ENCODE results near the gene ZSCAN4. TPM values are rescaled to one million over a fixed set of nuclear protein-coding genes. Genes with fewer than 3 reads are reported as not detected.

The ZSCAN4 gene
- polyA plus RNA-seq, 1 donor (not counting 4 experiments of a cell fraction or from before 2014, with no cell fraction given), result 0.18 TPM

DNA sequence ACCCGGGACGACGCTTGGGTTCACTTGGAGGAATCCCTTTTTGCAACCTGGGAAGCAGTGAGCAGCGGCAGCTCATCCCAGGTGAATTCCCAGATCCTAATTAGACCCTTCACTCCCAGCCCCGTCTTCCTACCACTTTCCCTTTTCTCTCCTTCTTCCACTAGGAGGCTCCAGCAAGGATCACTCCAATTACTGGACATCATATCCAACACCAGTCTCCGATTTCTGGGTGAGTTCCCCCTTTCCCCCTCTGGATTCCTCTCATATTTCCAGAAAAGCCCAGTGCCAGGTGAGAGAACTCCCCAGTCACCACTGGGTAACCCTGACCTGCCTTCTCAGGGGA, 17.1 kb upstream of the ZSCAN4 start:
- dilution Hi-C loops (cut with MboI; ENCODE audit: extremely low pct_ligation_motif_present, low sequenced_read_pairs), result no loop called here
- TF ChIP-seq EZH2 (IDR thresholded peaks at IDR 0.05; ENCODE audit: low read length), result no peak
- TF ChIP-seq, protein P1, sequence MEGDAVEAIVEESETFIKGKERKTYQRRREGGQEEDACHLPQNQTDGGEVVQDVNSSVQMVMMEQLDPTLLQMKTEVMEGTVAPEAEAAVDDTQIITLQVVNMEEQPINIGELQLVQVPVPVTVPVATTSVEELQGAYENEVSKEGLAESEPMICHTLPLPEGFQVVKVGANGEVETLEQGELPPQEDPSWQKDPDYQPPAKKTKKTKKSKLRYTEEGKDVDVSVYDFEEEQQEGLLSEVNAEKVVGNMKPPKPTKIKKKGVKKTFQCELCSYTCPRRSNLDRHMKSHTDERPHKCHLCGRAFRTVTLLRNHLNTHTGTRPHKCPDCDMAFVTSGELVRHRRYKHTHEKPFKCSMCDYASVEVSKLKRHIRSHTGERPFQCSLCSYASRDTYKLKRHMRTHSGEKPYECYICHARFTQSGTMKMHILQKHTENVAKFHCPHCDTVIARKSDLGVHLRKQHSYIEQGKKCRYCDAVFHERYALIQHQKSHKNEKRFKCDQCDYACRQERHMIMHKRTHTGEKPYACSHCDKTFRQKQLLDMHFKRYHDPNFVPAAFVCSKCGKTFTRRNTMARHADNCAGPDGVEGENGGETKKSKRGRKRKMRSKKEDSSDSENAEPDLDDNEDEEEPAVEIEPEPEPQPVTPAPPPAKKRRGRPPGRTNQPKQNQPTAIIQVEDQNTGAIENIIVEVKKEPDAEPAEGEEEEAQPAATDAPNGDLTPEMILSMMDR (optimal IDR thresholded peaks at IDR 0.05 in 1 of 3, IDR thresholded peaks at IDR 0.05 in 1 of 3, conservative IDR thresholded peaks at IDR 0.05 in 1 of 3; ENCODE audit: extremely low read depth in 1 of 3, insufficient read depth in 2 of 3, low read length in 3 of 3), result peak; percentile 23 to 27 (median 25)
- Histone ChIP-seq H2AFZ (ENCODE audit: control insufficient read depth, low read length) (peak overlapping the region; percentile 83), H3K9me3 (ENCODE audit: control insufficient read depth, low read depth, low read length) (no peaks in the 10 kb centered on the region), H3K36me3 (ENCODE audit: control insufficient read depth in 2 of 2, extremely low read depth in 1 of 2, insufficient read depth in 2 of 2, low read length in 2 of 2) (no peaks in the 10 kb centered on the region), H3K79me2 (ENCODE audit: control insufficient read depth, insufficient read depth, low read length) (no peaks in the 10 kb centered on the region), H3K27ac (ENCODE audit: control insufficient read depth, insufficient read depth, low read length) (peak overlapping the region; percentile 71), H3K9ac (ENCODE audit: control insufficient read depth, extremely low read depth, insufficient read depth, low read length) (peak overlapping the region; percentile 13), H3K4me1 (ENCODE audit: control insufficient read depth, extremely low read depth, insufficient read depth, low read length) (peaks cover 21% of the 10 kb centered on the region), H3K4me2 (ENCODE audit: control insufficient read depth, extremely low read depth, insufficient read depth, low read depth, low read length) (peak overlapping the region; percentile 76), H4K20me1 (ENCODE audit: control insufficient read depth, extremely low read depth, insufficient read depth, low read length) (no peaks in the 10 kb centered on the region), H3K27me3 (ENCODE audit: control insufficient read depth, extremely low read depth, insufficient read depth, low read length) (no peaks in the 10 kb centered on the region), H3K4me3 (ENCODE audit: control insufficient read depth in 2 of 3, extremely low read depth in 1 of 3, insufficient read depth in 2 of 3, low read depth in 1 of 3, low read length in 3 of 3) (peak overlapping the region; percentile 6 to 46 (median 44)), H3K9me1 (ENCODE audit: control insufficient read depth, extremely low read depth, insufficient read depth, low read length) (no peaks in the 10 kb centered on the region)
- DNase-seq (ENCODE audit: low read depth, low spot score) (no peak), FAIRE-seq (no peak)

DNA sequence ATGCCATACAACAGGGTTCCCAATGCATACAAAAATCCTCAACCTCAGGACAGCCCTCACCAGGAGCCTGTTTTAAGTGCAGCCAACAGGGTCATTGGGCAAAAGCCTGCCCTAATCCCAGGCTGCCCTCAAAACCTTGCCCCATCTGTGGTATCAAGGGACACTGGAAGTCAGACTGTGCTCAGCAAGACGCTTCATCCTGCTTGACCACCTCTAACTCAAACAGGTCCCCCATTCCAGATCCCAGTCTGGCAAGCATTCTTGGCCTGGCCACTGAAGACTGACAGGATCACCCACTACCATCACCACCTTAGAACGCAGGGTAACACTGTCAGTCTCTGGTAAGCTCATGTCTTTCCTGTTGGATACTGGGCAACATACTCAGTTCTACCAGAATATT, 15.0 kb upstream of the ZSCAN4 start:
- Histone ChIP-seq H3K27ac (ENCODE audit: control insufficient read depth, insufficient read depth, low read length) (no peak overlapping the region), H3K79me2 (ENCODE audit: control insufficient read depth, insufficient read depth, low read length) (no peaks in the 10 kb centered on the region), H3K4me1 (ENCODE audit: control insufficient read depth, extremely low read depth, insufficient read depth, low read length) (peaks cover 21% of the 10 kb centered on the region), H3K27me3 (ENCODE audit: control insufficient read depth, extremely low read depth, insufficient read depth, low read length) (no peaks in the 10 kb centered on the region), H4K20me1 (ENCODE audit: control insufficient read depth, extremely low read depth, insufficient read depth, low read length) (no peaks in the 10 kb centered on the region), H3K9me3 (ENCODE audit: control insufficient read depth, low read depth, low read length) (no peaks in the 10 kb centered on the region), H2AFZ (ENCODE audit: control insufficient read depth, low read length) (no peak overlapping the region), H3K9ac (ENCODE audit: control insufficient read depth, extremely low read depth, insufficient read depth, low read length) (no peak overlapping the region), H3K36me3 (ENCODE audit: control insufficient read depth in 2 of 2, extremely low read depth in 1 of 2, insufficient read depth in 2 of 2, low read length in 2 of 2) (no peaks in the 10 kb centered on the region), H3K4me3 (ENCODE audit: control insufficient read depth in 2 of 3, extremely low read depth in 1 of 3, insufficient read depth in 2 of 3, low read depth in 1 of 3, low read length in 3 of 3) (no peak overlapping the region), H3K9me1 (ENCODE audit: control insufficient read depth, extremely low read depth, insufficient read depth, low read length) (no peaks in the 10 kb centered on the region), H3K4me2 (ENCODE audit: control insufficient read depth, extremely low read depth, insufficient read depth, low read depth, low read length) (no peak overlapping the region)
- DNase-seq (ENCODE audit: low read depth, low spot score) (no peak), FAIRE-seq (no peak)
- dilution Hi-C loops (cut with MboI; ENCODE audit: extremely low pct_ligation_motif_present, low sequenced_read_pairs), result no loop called here
- no peak for TF ChIP-seq EZH2 (IDR thresholded peaks at IDR 0.05; ENCODE audit: low read length)
- TF ChIP-seq, protein P1 (optimal IDR thresholded peaks at IDR 0.05 in 1 of 3, IDR thresholded peaks at IDR 0.05 in 1 of 3, conservative IDR thresholded peaks at IDR 0.05 in 1 of 3; ENCODE audit: extremely low read depth in 1 of 3, insufficient read depth in 2 of 3, low read length in 3 of 3), result no peak

All from keratinocyte (primary cell).